HCT116 (cell line): ENCODE results near the gene ZSWIM6. TPM values are rescaled to one million over a fixed set of nuclear protein-coding genes. Genes with fewer than 3 reads are reported as not detected.

Experiments used
- ATAC-seq: fragments of 200-7000 bp; cut with Tn5 transposase; 2 replicates; pipeline ENCODE4 v1.9.1; 2020; ENCODE audit warnings: mild to moderate bottlenecking, moderate library complexity
- BruUV-seq: library from RNA; stranded (reverse); fragments of 400-500 nt; replicated peaks from 2 replicates; lab custom pipeline; 2021; lab: Mats Ljungman, UMichigan
- CTCF ChIA-PET: fragments of 300-600 bp; sonication (Branson Sonifier 250); formaldehyde crosslinking; loops from one replicate; lab custom pipeline; 2021; ENCODE audit warnings: antibody characterized with exemption; lab: Charles Lee
- POLR2A ChIA-PET: fragments of 300-600, 350-600 bp; sonication (Branson Sonifier 250); formaldehyde crosslinking; loops from one replicate; lab custom pipeline; 2021; ENCODE audit warnings: antibody characterized with exemption; lab: Charles Lee
- RAD21 ChIA-PET, 2 experiments: fragments of 300-600 bp; sonication (Branson Sonifier 250); formaldehyde crosslinking; loops; one replicate each; lab custom pipeline; 2023; ENCODE audit warnings: low total read pairs in 2 of 2; ENCODE audit not compliant: uncharacterized antibody in 2 of 2, unreplicated experiment in 2 of 2, low non-redundant PET in 1 of 2; lab: Charles Lee
- DNase-seq: peaks from one replicate; pipeline ENCODE4 v3.0.0-alpha.2; 2010; ENCODE audit warnings: low read depth, low spot score
- H2AFZ ChIP-seq: fragments of 200-600 bp; shearing (Covaris generic), sonication (generic); 2 replicates; pipeline ENCODE4 v1.6.1; 2017; ENCODE audit warnings: low read depth, mixed run types, mixed read lengths, antibody characterized with exemption, low read length; ENCODE audit not compliant: poor library complexity, severe bottlenecking
- H3K27ac ChIP-seq: 2 replicates; pipeline ENCODE4 v1.5.1; 2012; ENCODE audit warnings: low read depth, low read length
- H3K27me3 ChIP-seq: fragments of 200-600 bp; sonication (generic); 2 replicates; pipeline ENCODE4 v1.6.1; 2016; ENCODE audit warnings: mixed run types, low read length, mixed read lengths; ENCODE audit not compliant: insufficient read depth
- H3K36me3 ChIP-seq, 2 experiments: fragments of 200-500 bp in 1 of 2; fragments of 200-600 bp in 1 of 2; sonication (Bioruptor generic) in 1 of 2; sonication (generic) in 1 of 2; 2 replicates each; pipeline versions ENCODE4 v1.5.1 to v1.6.1; 2014 to 2016; ENCODE audit warnings: low read length in 2 of 2, inconsistent platforms in 1 of 2, mixed read lengths in 1 of 2, mixed run types in 1 of 2; ENCODE audit not compliant: insufficient read depth in 2 of 2, control insufficient read depth in 1 of 2
- H3K4me1 ChIP-seq, 2 experiments: fragments of 200-600 bp in 1 of 2; sonication (generic) in 1 of 2; 2 replicates each; pipeline versions ENCODE4 v1.5.1 to v1.6.1; 2012 to 2017; ENCODE audit warnings: low read length in 2 of 2, inconsistent platforms in 1 of 2, mild to moderate bottlenecking in 1 of 2, mixed read lengths in 1 of 2, mixed run types in 1 of 2, moderate library complexity in 1 of 2; ENCODE audit not compliant: insufficient read depth in 2 of 2, control insufficient read depth in 1 of 2
- H3K4me2 ChIP-seq: fragments of 200-600 bp; sonication (generic); 2 replicates; pipeline ENCODE4 v1.6.1; 2017; ENCODE audit warnings: mixed run types, low read length, mixed read lengths
- H3K4me3 ChIP-seq, 2 experiments: fragments of 200-600 bp in 1 of 2; sonication (generic) in 1 of 2; replicated peaks in 1 of 2; 2 replicates each; pipeline ENCODE4 v1.5.1; 2011 to 2016; ENCODE audit warnings: low read length in 2 of 2, control low read depth in 1 of 2, low read depth in 1 of 2, mild to moderate bottlenecking in 1 of 2, mixed read lengths in 1 of 2, mixed run types in 1 of 2
- H3K79me2 ChIP-seq: fragments of 200-600 bp; sonication (generic); 2 replicates; pipeline ENCODE4 v1.6.1; 2017; ENCODE audit warnings: mild to moderate bottlenecking, mixed run types, low read length, moderate library complexity, mixed read lengths; ENCODE audit not compliant: insufficient read depth
- H3K9ac ChIP-seq: fragments of 200-600 bp; sonication (generic); 2 replicates; pipeline ENCODE4 v1.6.1; 2016; ENCODE audit warnings: low read length, mixed read lengths
- H3K9me2 ChIP-seq: fragments of 200-600 bp; sonication (generic), shearing (Covaris generic); 2 replicates; pipeline ENCODE4 v1.6.1; 2017; ENCODE audit warnings: mixed run types, mild to moderate bottlenecking, moderate library complexity; ENCODE audit not compliant: insufficient read depth
- H3K9me3 ChIP-seq, 2 experiments: fragments of 200-500 bp in 1 of 2; fragments of 200-600 bp in 1 of 2; sonication (Bioruptor generic) in 1 of 2; sonication (generic) in 1 of 2; 2 replicates each; pipeline ENCODE4 v1.6.1; 2014 to 2017; ENCODE audit warnings: low read length in 2 of 2, mixed read lengths in 2 of 2, inconsistent platforms in 1 of 2, low read depth in 1 of 2, mild to moderate bottlenecking in 1 of 2, mixed run types in 1 of 2, moderate library complexity in 1 of 2; ENCODE audit not compliant: control insufficient read depth in 1 of 2, insufficient read depth in 1 of 2
- H4K20me1 ChIP-seq: fragments of 200-600 bp; sonication (generic), shearing (Covaris generic); 2 replicates; pipeline ENCODE4 v1.6.1; 2017; ENCODE audit warnings: mixed run types, mild to moderate bottlenecking, moderate library complexity; ENCODE audit not compliant: insufficient read depth
- CBX3 ChIP-seq: IDR thresholded peaks from 2 replicates; pipeline ENCODE4 v1.6.1; 2012; ENCODE audit warnings: low read depth
- CEBPB ChIP-seq: IDR thresholded peaks from 2 replicates; pipeline ENCODE4 v1.6.1; 2012; ENCODE audit warnings: low read depth
- CTCF ChIP-seq, 3 experiments: fragments of 200-600 bp in 1 of 3; sonication (generic) in 1 of 3; IDR thresholded peaks in 2 of 3; conservative IDR thresholded peaks in 1 of 3; 2 replicates each; pipeline ENCODE4 v1.5.1; 2012 to 2017; ENCODE audit warnings: low read depth in 2 of 3, low read length in 2 of 3, antibody characterized with exemption in 1 of 3, borderline replicate concordance in 1 of 3, control low read depth in 1 of 3, mild to moderate bottlenecking in 1 of 3, mixed read lengths in 1 of 3, mixed run types in 1 of 3, moderate library complexity in 1 of 3; ENCODE audit not compliant: insufficient read depth in 1 of 3
- MAX ChIP-seq: IDR thresholded peaks from 2 replicates; pipeline ENCODE4 v1.6.1; 2012
- POLR2AphosphoS5 ChIP-seq: IDR thresholded peaks from 2 replicates; pipeline ENCODE4 v1.6.1; 2011; ENCODE audit warnings: mild to moderate bottlenecking, low read depth, low read length, moderate library complexity
- RAD21 ChIP-seq: IDR thresholded peaks from 2 replicates; pipeline ENCODE4 v1.6.1; 2012; ENCODE audit warnings: low read depth, mild to moderate bottlenecking
- REST ChIP-seq: IDR thresholded peaks from 2 replicates; pipeline ENCODE4 v1.6.1; 2012; ENCODE audit warnings: low read depth
- SRF ChIP-seq: IDR thresholded peaks from 2 replicates; pipeline ENCODE4 v1.6.1; 2012; ENCODE audit warnings: low read depth
- ZBTB33 ChIP-seq: IDR thresholded peaks from 2 replicates; pipeline ENCODE4 v1.6.1; 2011; ENCODE audit warnings: mild to moderate bottlenecking, low read length, moderate library complexity; ENCODE audit not compliant: insufficient replicate concordance; ENCODE audit errors: extremely low read depth
- ZNF274 ChIP-seq: fragments of 200-500 bp; sonication (Bioruptor generic); IDR thresholded peaks from 2 replicates; pipeline ENCODE4 v1.6.1; 2014; ENCODE audit warnings: mild to moderate bottlenecking, low read depth, low read length, inconsistent platforms
- intact Hi-C: fragments of 100-400 bp; cut with micrococcal nuclease; formaldehyde crosslinking; loops from 2 replicates; pipeline ENCODE4 v1.10.0; 2022
- total RNA-seq: library from RNA; stranded (reverse); gene quantifications from one replicate; pipeline ENCODE4 v1.2.1, GENCODE V29; 2021; ENCODE audit not compliant: unreplicated experiment

Gene ZSWIM6
- total RNA-seq, 1 experiment from 2014 or later: 7.4 TPM

GRCh38 chr5:61438298-61438970 is 106.4 kb downstream of the ZSWIM6 start:
- DNase-seq (no peak), ATAC-seq (no peak)
- no peak overlapping the region for H3K4me2 ChIP-seq
- no peak overlapping the region for H2AFZ ChIP-seq
- no peaks in the 10 kb centered on the region for H4K20me1 ChIP-seq
- RAD21 ChIA-PET: no interaction called here
- H3K4me3 ChIP-seq: no peak overlapping the region
- H3K9ac ChIP-seq: no peak overlapping the region
- H3K4me1 ChIP-seq: no peaks in the 10 kb centered on the region
- H3K36me3 ChIP-seq: no peaks in the 10 kb centered on the region
- intact Hi-C loops: no loop called here
- H3K27me3 ChIP-seq: no peaks in the 10 kb centered on the region
- no peak overlapping the region for H3K27ac ChIP-seq
- peaks cover 41% of the 10 kb centered on the region for H3K79me2 ChIP-seq
- POLR2A ChIA-PET: no interaction called here
- CTCF ChIA-PET: no interaction called here
- TF ChIP-seq SRF: no peak
- TF ChIP-seq POLR2AphosphoS5: no peak
- no peak for TF ChIP-seq CTCF (IDR thresholded peaks at IDR 0.05 in 2 of 3, conservative IDR thresholded peaks at IDR 0.05 in 1 of 3; ENCODE audit: borderline replicate concordance in 1 of 3, insufficient read depth in 1 of 3, low read depth in 2 of 3, low read length in 2 of 3)
- TF ChIP-seq MAX: no peak
- TF ChIP-seq CBX3: no peak
- no peak for TF ChIP-seq REST
- TF ChIP-seq RAD21: no peak
- TF ChIP-seq ZBTB33: no peak
- no peak for TF ChIP-seq ZNF274
- TF ChIP-seq CEBPB: no peak
- H3K9me2 ChIP-seq: no peaks in the 10 kb centered on the region
- BruUV-seq: no TSS peak
- peaks cover 0 to 10% of the 10 kb centered on the region in 2 experiments; a peak in 2 of 4 replicates for H3K9me3 ChIP-seq
